ENCODE measurements around the gene SERPING1. TPM values are rescaled to one million over a fixed set of nuclear protein-coding genes. Genes with fewer than 3 reads are reported as not detected.
A peak's percentile ranks its signal among the peaks of the same experiment; 100 is the strongest.

SERPING1 gene
- total RNA-seq, 1 donor from 2014 or later, result 9.0 TPM

DNA sequence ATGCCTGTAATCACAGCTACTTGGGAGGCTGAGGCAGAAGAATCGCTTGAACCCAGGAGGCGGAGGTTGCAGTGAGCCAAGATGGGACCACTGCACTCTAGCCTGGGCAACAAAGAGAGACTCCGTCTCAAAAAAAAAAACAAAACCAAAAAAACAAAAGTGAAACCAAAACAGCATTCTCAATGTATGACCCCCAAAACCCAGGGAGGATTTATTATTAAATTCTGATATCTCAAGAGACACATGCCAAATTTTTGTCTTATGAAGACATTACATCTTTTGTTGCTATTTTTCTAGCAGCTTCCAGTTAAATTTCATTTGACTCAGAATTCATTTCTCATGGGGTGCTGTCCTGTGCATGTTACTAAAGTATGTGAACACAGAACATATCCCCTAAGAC, 55.2 kb downstream of the SERPING1 start:
- DNase-seq, result no peak

- DNase-seq, result no peak
Observed at GRCh38 chr11:57653163-57653562, 55.7 kb downstream of the SERPING1 start.

DNA sequence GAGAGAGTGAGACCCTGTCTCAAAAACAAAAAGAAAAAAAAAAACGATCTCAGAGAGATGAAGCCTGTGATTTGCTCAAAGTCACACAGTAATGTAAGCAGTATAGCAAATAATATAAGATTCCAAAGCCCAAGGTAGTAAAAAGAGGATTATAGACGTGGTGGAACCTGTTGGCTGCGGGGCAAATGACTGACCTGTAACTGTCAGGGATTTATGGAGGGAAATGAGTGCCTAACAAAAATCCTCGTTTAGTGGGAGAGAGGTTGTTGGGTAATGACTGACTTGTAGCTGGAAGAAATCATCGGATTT, 59.4 kb downstream of the SERPING1 start:
- DNase-seq, result no peak

GRCh38 chr11:57657194-57658022, 59.9 kb downstream of the SERPING1 start, which contains the start of gene CLP1:
CLP1 (plus strand) TSS chr11:57657762; CDS start chr11:57659477, 1,715 bp downstream.
- peak; percentile 99 for DNase-seq

DNA sequence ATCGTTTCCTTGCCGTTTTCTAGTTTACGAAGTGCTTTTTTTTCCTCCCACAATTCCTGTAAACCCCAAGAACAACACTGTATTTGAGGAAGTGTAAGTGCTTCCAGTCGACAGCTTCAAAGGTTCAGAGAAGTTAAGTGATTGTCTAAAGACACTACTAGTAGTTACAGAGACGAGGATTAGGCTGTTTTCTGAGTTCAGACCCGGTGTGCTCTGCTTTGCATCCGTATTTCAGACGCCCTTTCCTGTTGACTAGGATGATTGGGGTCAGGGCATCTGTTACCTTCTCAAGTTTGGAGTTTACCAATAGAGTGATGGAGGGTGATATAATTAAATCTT, 60.5 kb downstream of the SERPING1 start:
- DNase-seq, result no peak

GRCh38 chr11:57659669-57660068, 62.2 kb downstream of the SERPING1 start:
- DNase-seq, result no peak

GRCh38 chr11:57662893-57663292, 65.4 kb downstream of the SERPING1 start:
- no peak for DNase-seq

DNA sequence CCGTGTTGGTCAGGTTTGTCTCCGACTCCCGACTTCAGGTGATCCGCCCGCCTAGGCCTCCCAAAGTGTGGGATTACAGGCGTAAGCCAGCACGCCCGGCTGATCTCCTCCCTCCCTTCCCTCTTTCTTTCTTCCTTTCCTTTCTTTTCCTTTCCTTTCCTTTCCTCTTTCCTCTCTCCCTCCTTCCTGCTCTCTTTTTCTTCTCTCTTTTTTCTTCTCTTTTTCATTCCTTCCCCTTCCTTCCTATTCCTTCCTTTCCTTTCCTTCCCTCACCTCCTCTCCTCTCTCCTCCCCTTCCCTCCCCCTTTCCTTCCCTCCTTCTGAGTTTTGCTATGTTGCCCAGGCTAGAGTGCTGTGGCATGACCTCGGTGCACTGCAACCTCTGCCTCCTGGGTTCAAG, 66.5 kb downstream of the SERPING1 start:
- DNase-seq, result no peak

Small RNA genes within 50 kb of the gene (small RNA-seq; reads per million reads assigned to genes)
- gene MIR130A, result 501 reads per million, percentile 98 among the genes with 10 or more reads in this experiment

Other genes starting within 250 kb of the SERPING1 start
- gene PRG3, start 216.5 kb upstream of the SERPING1 start, total RNA-seq, result 0.31 TPM
- gene PRG2, start 207.0 kb upstream of the SERPING1 start, total RNA-seq, result not detected
- 8.7 TPM for gene SLC43A3, start 170.6 kb upstream of the SERPING1 start, total RNA-seq
- gene RTN4RL2, start 137.2 kb upstream of the SERPING1 start, total RNA-seq, result 0.47 TPM
- gene SLC43A1, start 82.0 kb upstream of the SERPING1 start, total RNA-seq, result 0.94 TPM
- 33.1 TPM for gene TIMM10, start 66.9 kb upstream of the SERPING1 start, total RNA-seq
- gene SMTNL1, start 60.1 kb upstream of the SERPING1 start, total RNA-seq, result not detected
- 46.6 TPM for gene UBE2L6, start 30.0 kb upstream of the SERPING1 start, total RNA-seq
- gene YPEL4, start 52.2 kb downstream of the SERPING1 start, total RNA-seq, result 3.6 TPM
- 15.1 TPM for gene CLP1, start 60.1 kb downstream of the SERPING1 start, total RNA-seq
- gene ZDHHC5, start 70.4 kb downstream of the SERPING1 start, total RNA-seq, result 18.6 TPM
- gene MED19, start 114.5 kb downstream of the SERPING1 start, total RNA-seq, result 27.1 TPM
- 44.6 TPM for gene TMX2, start 114.9 kb downstream of the SERPING1 start, total RNA-seq
- gene SELENOH, start 143.8 kb downstream of the SERPING1 start, total RNA-seq, result 48.5 TPM
- not detected for gene BTBD18, start 154.1 kb downstream of the SERPING1 start, total RNA-seq
- 122 TPM for gene CTNND1, start 164.1 kb downstream of the SERPING1 start, total RNA-seq

Data from occipital lobe (tissue), 3 donors.